ENCODE results near the gene MYBPH.

MYBPH gene

GRCh38 chr1:203153989-203154821, 21.4 kb downstream of the MYBPH start:
- no peaks in the 10 kb centered on the region for H3K27me3 ChIP-seq (ENCODE audit: insufficient read depth, poor library complexity, severe bottlenecking)
- no peaks in the 10 kb centered on the region for H3K36me3 ChIP-seq (ENCODE audit: low read depth)
- no peaks in the 10 kb centered on the region for H3K9me3 ChIP-seq (ENCODE audit: severe bottlenecking)
- H3K27ac ChIP-seq (ENCODE audit: poor library complexity, severe bottlenecking), result peak overlapping the region; percentile 61
- ATAC-seq (ENCODE audit: low read depth) (peak; percentile 80), DNase-seq (ENCODE audit: low spot score) (no peak)
- H3K4me1 ChIP-seq (ENCODE audit: insufficient read depth, poor library complexity, severe bottlenecking), result peaks cover 41% of the 10 kb centered on the region
- no peak for TF ChIP-seq CTCF (IDR thresholded peaks at IDR 0.05; ENCODE audit: poor library complexity, severe bottlenecking)
- H3K4me3 ChIP-seq (ENCODE audit: severe bottlenecking), result no peak overlapping the region

- H3K27ac ChIP-seq (ENCODE audit: poor library complexity, severe bottlenecking), result peak overlapping the region; percentile 61
- no peak for TF ChIP-seq CTCF (IDR thresholded peaks at IDR 0.05; ENCODE audit: poor library complexity, severe bottlenecking)
- no peak overlapping the region for H3K4me3 ChIP-seq (ENCODE audit: severe bottlenecking)
- no peaks in the 10 kb centered on the region for H3K36me3 ChIP-seq (ENCODE audit: low read depth)
- H3K9me3 ChIP-seq (ENCODE audit: severe bottlenecking), result no peaks in the 10 kb centered on the region
- H3K27me3 ChIP-seq (ENCODE audit: insufficient read depth, poor library complexity, severe bottlenecking), result no peaks in the 10 kb centered on the region
- ATAC-seq (ENCODE audit: low read depth) (no peak), DNase-seq (ENCODE audit: low spot score) (no peak)
- H3K4me1 ChIP-seq (ENCODE audit: insufficient read depth, poor library complexity, severe bottlenecking), result peaks cover 41% of the 10 kb centered on the region
Observed at GRCh38 chr1:203153051-203153988, 22.3 kb downstream of the MYBPH start.

GRCh38 chr1:203152158-203153034, 23.2 kb downstream of the MYBPH start:
- H3K4me1 ChIP-seq (ENCODE audit: insufficient read depth, poor library complexity, severe bottlenecking), result peaks cover 41% of the 10 kb centered on the region
- no peak for TF ChIP-seq CTCF (IDR thresholded peaks at IDR 0.05; ENCODE audit: poor library complexity, severe bottlenecking)
- H3K36me3 ChIP-seq (ENCODE audit: low read depth), result no peaks in the 10 kb centered on the region
- H3K27me3 ChIP-seq (ENCODE audit: insufficient read depth, poor library complexity, severe bottlenecking), result no peaks in the 10 kb centered on the region
- H3K9me3 ChIP-seq (ENCODE audit: severe bottlenecking), result no peaks in the 10 kb centered on the region
- H3K27ac ChIP-seq (ENCODE audit: poor library complexity, severe bottlenecking), result peak overlapping the region; percentile 61
- ATAC-seq (ENCODE audit: low read depth) (peak; percentile 55), DNase-seq (ENCODE audit: low spot score) (no peak)
- H3K4me3 ChIP-seq (ENCODE audit: severe bottlenecking), result no peak overlapping the region

- DNase-seq (ENCODE audit: low spot score), result no peak
- peak overlapping the region; percentile 61 for H3K27ac ChIP-seq (ENCODE audit: poor library complexity, severe bottlenecking)
Observed at GRCh38 chr1:203151362-203152157, 24.1 kb downstream of the MYBPH start.

More at GRCh38 chr1:203151362-203152157, 24.1 kb downstream of the MYBPH start:
- no peaks in the 10 kb centered on the region for H3K27me3 ChIP-seq (ENCODE audit: insufficient read depth, poor library complexity, severe bottlenecking)
- peaks cover 41% of the 10 kb centered on the region for H3K4me1 ChIP-seq (ENCODE audit: insufficient read depth, poor library complexity, severe bottlenecking)
- no peaks in the 10 kb centered on the region for H3K36me3 ChIP-seq (ENCODE audit: low read depth)
- no peak for ATAC-seq (ENCODE audit: low read depth)
- TF ChIP-seq CTCF (IDR thresholded peaks at IDR 0.05; ENCODE audit: poor library complexity, severe bottlenecking), result no peak
- no peak overlapping the region for H3K4me3 ChIP-seq (ENCODE audit: severe bottlenecking)
- H3K9me3 ChIP-seq (ENCODE audit: severe bottlenecking), result no peaks in the 10 kb centered on the region

Data from RWPE2 (cell line).